Stimulated activated CD4-positive, alpha-beta T cell treated with anti-CD3 and anti-CD28 coated beads, Interleukin-15, amount 100 ng/mL, for 1 hour (primary cell): ENCODE results near the gene ADAT3.

Source experiments
- DNase-seq, 2 donors: peaks; one replicate each; pipeline ENCODE4 v3.0.0-alpha.2; 2020; ENCODE audit warnings: low read depth in 1 of 2, low spot score in 1 of 2

Gene ADAT3

DNA sequence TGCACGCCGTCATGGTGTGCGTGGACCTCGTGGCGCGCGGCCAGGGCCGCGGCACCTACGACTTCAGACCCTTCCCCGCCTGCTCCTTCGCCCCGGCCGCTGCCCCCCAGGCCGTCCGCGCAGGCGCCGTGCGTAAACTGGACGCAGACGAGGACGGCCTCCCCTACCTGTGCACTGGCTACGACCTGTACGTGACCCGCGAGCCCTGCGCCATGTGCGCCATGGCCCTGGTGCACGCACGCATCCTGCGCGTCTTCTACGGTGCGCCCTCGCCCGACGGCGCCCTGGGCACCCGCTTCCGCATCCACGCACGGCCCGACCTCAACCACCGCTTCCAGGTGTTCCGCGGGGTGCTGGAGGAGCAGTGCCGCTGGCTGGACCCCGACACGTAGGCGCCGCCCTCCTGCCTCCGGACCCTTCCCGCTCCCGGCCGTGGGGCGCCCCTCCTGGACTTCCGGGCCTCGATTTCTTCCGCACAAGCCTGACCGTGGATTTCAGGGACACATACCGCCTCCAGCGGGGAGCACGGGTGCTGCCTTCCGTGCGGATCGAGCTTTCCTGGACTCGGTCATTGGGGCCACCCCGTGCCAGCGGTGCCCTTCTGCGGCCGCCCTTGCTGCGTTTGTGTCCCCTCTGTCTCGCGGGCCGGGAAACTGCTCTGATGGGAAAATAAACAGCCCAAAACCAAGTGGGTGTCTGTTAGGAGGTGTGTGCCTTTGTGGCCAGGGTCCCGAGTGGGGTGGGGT, 7.7 kb downstream of the ADAT3 start:
- DNase-seq: no peak

DNA sequence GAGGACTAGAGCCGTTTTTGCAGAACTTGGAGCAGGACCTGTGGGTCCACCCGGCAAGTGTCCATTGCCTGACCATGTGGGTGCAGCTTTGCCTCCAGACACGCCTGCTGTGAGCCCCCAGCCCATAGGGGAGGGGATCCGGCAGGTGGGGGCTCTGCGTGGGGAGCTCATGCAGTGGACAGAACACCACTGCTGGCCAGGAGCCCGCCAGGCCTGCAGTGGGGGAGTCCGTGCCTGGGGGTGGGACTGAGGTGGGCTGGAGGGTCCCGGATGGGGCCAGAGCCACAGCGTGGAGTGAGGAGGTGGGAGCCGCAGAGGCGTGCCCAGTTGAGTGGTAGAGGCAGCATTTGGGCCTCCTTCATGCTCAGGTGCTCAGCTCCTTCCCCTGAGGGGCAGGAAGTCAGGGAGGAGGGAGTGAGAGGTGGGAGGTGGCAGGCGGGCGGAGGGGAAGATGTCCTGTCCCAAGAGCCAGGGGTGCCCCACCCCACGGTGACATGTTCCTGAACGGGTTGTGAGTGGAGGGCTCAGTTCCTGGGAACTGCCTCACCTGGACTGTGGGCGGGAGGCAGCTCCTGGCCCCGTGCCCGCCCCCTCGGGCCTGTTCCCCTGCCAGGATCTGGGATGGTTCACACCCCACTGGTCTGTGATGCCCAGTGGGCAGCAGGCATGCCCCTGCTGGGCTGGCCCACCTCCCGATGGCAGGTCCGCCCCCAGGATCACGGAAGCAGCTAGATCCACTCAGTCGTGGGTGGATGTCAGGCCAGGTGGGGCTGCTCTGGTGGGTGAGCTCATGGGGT, 8.8 kb downstream of the ADAT3 start:
- DNase-seq: no peak

DNA sequence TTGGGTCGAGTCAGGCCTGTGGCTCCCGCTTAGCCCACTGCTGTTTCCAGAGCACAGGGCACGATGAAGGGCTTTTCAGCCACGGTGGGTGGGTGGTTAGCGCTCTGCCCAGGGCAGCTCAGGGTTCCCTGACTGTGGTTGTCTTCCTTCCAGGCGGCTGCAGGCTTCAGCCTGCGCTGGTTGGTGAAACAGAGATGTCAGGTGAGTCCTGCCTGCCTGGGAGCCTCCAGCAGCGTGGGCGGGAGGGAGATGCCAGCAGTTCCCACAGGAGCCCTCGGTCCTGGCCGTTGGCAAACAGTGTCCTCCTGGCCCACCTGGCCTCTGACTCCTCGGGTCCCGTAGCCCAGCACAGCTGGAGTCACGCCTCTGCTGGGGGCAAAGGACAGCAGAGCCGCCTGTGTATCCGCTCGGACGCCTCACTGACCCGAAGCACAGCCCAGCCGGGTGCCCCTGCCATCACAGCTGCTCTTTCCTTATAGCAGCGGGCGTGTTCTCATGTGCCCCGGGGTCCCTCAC, 9.7 kb downstream of the ADAT3 start:
- no peak for DNase-seq

DNA sequence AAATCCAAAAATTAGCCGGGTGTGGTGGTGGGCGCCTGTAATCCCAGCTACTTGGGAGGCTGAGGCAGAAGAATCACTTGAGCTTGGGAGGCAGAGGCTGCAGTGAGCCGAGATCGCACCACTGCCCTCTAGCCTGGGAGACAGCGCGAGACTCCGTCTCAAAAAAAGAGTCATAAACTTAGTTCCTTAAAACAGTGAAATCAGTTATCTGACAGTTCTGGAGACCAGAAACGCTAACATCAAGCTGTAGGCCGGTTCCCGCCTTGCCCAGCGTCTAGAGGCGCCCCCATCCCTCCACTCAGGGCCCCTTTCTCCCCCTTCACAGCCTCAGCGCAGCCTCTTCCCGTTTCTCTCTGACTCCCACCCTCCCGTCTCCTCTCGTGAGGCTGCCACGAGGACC, 11.9 kb downstream of the ADAT3 start:
- no peak for DNase-seq

DNA sequence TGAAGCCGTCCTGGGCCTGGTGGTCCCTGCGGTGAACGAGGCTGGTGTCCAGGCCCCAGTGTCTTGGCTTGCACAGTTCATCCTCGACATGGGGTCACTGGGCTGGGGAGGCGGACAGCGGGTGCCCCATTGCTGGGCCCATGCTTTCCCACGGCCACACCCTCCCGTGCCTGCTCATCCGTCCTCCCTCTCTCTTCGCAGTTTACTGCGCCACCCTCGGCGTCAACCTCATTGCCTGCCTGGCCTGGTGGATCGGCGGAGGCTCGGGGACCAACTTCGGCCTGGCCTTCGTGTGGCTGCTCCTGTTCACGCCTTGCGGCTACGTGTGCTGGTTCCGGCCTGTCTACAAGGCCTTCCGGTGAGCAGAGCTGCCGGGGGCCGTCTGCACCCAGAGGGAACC, 12.7 kb downstream of the ADAT3 start:
- no peak for DNase-seq

DNA sequence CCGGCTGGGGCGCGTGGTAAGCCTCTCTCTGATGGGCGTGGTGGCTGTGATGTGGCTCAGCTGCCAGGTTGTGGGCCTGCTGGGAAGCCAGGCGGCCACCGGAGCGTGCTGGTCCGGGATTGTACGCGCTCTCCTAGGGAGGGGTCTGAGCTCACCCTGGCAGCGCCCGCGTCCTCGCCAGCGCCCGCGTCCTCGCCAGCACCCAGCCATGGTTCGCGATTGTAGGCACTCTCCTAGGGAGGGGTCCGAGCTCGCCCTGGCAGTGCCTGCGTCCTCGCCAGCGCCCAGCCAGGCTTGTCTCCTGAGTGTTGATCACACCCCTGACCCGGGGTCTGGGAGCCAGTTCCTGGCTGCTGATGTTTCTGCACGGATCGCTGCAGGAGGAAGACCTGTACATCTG, 13.8 kb downstream of the ADAT3 start:
- DNase-seq: no peak

DNA sequence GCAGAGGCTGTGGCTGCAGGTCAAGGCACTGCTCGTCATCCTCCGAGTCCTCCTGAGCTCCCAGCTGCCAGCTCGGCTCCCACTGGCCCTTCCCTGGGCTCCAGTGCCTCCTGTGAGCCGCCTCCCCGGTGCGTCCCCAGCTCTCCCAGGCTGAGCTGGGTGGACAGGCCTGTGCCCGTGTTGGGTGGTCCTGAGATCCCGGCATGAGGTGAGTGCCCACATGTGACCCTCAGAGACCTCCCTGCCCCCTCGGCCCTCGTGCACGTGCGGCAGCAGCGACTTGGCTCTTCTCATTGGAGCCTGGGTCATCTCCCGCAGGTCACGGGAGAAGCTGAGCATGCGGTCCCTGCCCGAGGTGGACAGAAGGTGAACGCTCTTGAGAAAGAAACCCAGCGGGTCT, 15.4 kb downstream of the ADAT3 start:
- DNase-seq: no peak

DNA sequence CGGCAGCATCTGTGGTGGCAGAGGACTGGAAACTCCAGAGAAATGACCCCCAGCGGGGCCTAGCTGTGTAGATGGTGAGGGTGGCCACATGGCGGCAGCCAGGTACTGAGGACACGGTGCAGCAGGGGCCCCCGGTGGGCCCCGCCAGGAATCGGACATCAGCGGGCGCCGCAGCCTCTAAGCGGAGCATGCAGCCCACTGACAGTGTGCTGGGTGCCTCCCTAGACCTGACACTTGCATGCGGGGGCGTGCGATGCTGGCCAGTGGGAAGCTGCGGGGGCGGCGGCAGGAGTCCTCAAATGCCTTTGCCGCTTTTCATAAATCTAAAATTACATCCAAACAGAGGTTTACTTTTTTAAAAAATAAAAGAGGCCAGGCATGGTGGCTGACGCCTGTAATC, 16.1 kb downstream of the ADAT3 start:
- no peak for DNase-seq

DNA sequence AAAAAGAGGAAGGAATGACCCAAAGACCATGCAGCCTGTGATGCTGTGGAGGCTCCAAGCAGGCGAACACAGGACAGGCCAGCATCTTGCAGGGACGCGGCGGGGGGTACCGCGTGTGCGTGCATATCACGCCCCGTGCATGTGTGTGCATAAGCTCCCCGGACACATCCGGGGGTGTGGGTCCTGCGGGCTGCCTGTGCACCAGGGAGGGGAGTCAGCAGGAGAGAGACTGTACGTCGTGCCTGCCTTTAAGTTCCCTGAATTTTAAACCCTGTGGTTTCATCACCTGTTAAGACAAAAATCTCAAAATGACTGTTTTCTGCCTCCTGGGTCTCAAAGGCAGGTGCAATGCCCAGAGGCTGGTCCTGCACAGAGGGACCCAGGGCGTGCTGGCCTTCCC, 16.6 kb downstream of the ADAT3 start:
- no peak for DNase-seq

DNA sequence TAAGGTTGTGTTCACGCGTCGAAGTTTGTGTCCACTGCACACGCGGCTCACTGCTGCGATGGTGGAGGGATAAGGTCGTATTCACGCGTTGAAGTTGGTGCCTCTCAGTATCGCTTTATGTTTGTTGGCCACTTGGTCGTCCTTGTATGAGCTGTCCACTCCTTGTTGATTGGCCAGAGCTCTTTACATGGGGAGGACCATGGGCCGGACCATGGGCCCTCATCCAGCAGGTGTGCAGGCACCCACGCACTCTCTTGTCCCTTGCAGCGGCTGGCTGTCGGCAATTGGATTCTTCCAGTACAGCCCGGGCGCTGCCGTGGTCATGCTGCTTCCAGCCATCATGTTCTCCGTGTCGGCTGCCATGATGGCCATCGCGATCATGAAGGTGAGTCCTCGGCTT, 17.6 kb downstream of the ADAT3 start:
- DNase-seq: no peak

DNA sequence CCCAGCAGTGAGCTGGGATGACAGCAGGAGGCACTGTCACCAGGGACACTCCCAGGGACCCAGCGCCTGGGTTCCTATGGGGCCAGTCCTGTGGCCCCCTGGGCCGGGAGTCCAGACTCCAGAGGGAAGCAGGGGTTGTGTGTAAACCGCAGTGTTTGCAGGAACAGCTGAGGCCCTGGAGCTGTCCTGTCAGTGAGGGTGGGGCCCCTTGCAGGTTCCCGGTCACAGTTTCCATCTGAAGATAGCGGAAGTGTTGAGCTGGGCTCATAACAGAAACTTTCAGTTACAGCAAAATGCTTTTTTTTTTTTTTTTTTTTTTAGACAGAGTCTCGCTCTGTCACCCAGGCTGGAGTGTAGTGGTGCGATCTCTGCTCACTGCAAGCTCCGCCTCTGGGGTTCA, 18.1 kb downstream of the ADAT3 start:
- no peak for DNase-seq

DNA sequence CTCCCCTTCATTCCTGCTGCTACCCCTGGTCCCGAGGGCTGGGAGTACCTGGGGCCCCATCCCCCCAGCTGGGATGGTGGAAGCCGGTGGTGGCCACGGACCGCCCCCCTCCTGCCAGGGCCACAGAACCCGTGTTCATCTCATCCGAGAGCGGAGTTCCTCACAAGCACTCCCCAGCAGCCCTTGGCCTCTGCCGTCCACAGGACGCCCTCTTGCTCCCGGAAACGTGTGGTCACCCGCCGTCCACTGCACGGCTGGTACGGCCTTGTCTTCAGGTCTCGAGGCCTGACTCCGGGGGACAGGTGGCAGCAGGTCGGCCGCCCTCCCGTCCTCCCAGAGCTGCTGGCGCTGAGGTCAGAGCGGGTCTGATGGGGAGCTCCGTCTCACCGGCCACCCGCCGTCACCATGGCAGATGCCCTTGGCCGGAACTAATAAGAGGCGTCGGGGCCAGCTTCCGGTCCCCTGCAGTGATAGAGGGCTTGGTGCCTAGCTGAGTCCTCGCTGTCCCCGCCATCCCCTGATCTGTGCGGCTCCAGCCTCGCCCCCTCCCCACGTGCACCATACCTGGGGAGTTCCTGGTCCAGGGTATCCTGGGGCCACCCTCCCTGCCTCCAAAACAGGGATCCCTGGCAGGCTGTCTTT, 19.2 kb downstream of the ADAT3 start:
- no peak for DNase-seq

DNA sequence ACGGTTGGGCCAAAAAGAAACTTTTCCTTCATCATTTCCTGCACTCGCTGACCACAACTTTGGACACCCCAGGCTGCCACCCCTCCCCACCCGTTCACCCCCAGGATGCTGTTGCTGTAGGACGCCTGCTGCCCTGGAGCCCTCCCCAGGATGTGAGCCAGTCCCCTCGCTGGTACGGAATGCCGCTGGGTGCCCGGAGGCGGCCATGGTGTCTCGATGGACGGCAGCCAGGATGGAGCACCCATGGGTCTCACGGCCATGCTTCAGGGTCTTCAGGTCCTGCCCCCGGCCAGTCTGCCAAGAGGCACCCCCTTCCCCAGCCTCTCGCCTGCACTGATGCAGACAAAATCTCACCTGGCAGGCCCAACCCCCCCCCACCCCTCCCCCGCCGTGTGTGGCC, 20.3 kb downstream of the ADAT3 start:
- no peak for DNase-seq

DNA sequence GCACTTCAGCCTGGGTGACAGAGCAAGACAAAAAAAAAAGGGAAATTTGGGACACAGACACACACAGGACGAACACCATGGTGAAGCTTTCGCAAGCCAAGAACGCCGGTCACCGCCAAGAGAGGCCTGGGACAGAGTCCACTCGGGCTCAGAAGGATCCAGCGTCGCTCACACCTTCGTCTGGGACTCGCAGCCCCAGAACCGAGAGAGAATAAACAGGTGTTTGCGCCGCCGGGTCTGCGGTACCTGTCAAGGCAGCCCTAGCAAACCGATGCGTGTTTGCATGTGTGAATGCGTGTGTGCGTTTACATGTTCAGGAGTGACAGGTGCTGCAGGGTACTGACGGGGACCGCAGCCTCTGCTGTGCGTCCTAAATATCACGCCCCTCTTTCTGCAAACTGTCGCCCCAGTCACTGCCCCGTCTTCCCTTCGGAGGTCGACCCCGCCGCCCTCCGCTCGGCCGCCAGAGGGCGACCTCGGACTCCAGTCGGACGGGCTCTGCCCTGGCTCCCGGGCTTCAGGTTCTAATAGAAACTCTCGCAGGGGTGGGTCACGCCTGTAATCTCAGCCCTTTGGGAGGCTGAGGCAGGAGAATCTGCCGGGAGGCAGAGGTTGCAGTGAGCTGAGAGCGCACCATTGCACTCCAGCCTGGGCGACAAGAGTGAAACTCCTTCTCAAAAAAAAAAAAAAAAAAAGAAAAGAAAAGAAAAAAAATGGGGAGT, 24.0 kb downstream of the ADAT3 start:
- peak; percentile 65 to 75 for DNase-seq

DNA sequence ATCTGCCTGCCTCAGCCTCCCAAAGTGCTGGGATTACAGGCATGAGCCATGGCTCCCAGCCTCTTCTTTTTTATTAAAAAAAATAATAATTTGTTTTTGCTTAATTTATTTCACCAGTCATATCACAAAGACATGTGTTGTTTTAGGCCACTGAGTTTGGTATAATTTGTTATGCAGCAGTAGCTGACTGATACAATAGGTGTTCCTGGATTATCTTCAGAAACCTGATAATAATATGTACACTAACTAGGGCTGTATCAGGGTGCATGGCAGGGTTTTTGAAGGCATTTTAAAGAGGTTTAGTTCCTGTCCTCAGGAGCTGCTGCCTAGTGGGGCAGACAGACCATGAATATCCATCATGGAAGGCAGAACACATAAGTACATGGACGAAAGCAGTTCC, 26.2 kb downstream of the ADAT3 start:
- DNase-seq: no peak

DNA sequence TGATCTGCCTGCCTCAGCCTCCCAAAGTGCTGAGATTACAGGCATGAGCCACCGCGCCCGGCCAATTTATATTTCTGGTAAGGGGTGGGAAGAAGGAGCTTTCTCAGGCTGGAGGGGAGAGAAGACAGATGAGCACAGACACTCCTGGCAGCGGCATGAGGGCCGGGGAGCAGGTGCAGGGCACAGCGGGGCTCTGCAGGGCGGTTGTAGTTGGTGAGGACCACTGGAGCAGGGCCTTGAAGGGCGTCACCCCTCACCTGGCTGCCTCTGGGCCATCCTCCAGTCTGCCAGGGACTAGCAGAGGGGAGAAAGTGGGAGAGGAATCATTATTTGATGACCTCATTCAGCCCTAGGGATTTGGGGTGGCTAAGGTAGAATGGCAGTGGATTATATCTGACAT, 27.2 kb downstream of the ADAT3 start:
- no peak for DNase-seq

DNA sequence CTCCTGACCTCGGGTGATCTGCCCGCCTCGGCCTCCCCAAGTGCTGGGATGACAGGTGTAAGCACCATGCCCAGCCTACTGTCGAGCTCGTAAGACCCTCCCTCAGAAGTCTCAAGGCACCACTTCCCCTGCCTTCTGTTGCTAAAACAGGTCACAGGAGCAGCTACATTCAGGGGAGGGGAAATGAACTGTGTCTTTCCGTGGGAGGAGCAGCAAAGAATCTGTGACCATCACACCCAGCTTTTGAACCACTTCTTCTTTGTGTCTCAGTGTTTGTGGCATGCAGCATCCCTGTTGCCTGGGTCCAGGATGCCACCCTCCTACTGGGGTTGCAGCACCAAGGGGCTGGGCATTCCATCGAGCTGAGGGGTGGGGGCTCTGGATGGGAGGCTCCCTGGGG, 28.0 kb downstream of the ADAT3 start:
- no peak for DNase-seq

DNA sequence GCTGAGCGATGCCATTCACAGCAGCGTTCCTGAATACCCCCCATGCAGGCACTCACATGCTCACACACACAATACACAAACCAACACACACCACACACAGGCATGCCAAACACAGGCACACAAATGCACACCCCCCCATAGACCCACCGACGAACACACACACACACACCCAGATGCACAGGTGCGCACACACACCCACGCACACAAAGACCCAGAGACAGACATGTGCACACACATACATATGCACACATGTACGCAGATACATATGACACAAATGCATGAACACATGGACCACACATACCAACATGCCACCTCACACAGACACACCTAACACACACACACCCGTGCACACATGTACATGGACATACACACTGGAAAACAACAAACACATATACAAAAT, 28.7 kb downstream of the ADAT3 start:
- no peak for DNase-seq

DNA sequence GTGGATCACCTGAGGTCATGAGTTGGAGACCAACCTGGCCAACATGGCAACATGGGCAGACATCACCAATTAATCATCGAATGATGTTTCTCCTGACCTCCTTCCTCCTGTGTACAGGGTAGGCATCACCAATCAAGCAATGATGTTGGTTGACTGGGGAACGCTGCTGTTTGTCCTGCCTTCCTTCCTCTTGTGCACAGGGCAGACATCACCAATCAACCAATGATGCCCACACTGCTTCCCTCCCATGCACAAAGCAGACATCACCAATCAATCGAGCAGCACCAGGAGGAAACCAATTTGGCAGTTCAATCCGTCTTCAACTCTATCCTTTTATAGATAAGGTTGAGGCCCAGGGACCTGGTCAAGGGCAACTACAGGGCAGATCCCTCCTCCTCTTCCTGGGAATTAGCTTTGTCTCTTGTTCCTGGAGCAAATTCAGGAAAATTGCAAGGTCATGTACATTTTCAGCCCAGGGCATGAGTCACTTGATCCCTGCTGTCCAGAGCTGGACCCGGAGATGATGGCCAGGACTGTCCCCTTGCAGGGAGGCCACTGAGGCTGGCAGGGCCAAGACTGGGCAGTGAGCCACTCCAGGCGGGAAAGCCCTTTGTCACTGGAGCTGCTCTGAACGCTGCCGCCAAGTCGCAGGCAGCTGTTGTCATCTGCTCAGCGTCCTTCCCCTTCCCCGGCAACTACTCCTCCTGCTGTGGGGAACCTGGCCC, 30.4 kb downstream of the ADAT3 start:
- no peak for DNase-seq

DNA sequence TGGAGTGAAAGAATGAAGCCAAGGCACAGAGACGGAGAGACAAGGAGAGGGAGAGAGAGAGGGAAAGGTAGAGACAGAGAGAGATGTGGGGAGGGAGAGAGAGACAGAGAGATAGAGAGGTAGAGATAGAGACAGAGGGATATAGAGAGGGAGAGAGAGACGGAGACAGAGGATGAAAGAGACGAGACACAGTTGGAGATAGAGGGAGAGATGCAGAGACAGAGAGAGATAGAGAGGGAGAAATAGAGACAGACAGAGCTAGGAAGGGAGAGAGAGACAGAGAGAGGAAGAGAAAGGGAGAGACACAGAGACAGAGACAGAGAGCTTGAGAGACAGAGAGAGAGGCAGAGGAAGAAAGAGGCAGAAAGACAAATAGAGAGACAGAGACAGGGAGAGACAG, 31.2 kb downstream of the ADAT3 start:
- DNase-seq: no peak
